K562 (cell line): ENCODE results near the gene GPAT3. TPM values are rescaled to one million over a fixed set of nuclear protein-coding genes. Genes with fewer than 3 reads are reported as not detected.
A peak's percentile ranks its signal among the peaks of the same experiment; 100 is the strongest.

Experiments
- ARID4B ChIP-seq: sonication (generic); formaldehyde crosslinking; IDR thresholded peaks from 2 replicates; pipeline ENCODE4 v1.8.0; 2022; ENCODE audit warnings: mild to moderate bottlenecking, missing genetic modification reagents
- BCLAF1 ChIP-seq, 2 experiments: fragments of 450-650 bp in 1 of 2; IDR thresholded peaks; 2 replicates each; pipeline ENCODE4 v1.6.1; 2011 to 2017; ENCODE audit warnings: low read depth in 2 of 2, antibody characterized with exemption in 1 of 2, borderline replicate concordance in 1 of 2, low read length in 1 of 2, mild to moderate bottlenecking in 1 of 2, mixed read lengths in 1 of 2; ENCODE audit not compliant: control insufficient read depth in 1 of 2
- BCOR ChIP-seq: fragments of 450-650 bp; IDR thresholded peaks from 2 replicates; pipeline ENCODE4 v1.6.1; 2016
- CC2D1A ChIP-seq: fragments of 450-650 bp; IDR thresholded peaks from 2 replicates; pipeline ENCODE4 v1.6.1; 2017; ENCODE audit warnings: mild to moderate bottlenecking
- CHCHD3 ChIP-seq: fragments of 250-450 bp; sonication (Bioruptor Pico); IDR thresholded peaks from 2 replicates; pipeline ENCODE4 v2.1.2; 2022; ENCODE audit warnings: mild to moderate bottlenecking
- FOXJ3 ChIP-seq: sonication (generic); formaldehyde crosslinking; IDR thresholded peaks from 2 replicates; pipeline ENCODE4 v1.4.0; 2020; ENCODE audit warnings: mild to moderate bottlenecking, missing genetic modification reagents
- HNRNPL ChIP-seq: fragments of 200-400 bp; formaldehyde crosslinking; IDR thresholded peaks from 2 replicates; pipeline ENCODE4 v1.6.1; 2017; ENCODE audit warnings: low read depth, mild to moderate bottlenecking, low read length
- HOXB6 ChIP-seq: fragments of 250-450 bp; sonication (Bioruptor Pico); IDR thresholded peaks from 2 replicates; pipeline ENCODE4 v1.5.1; 2022; ENCODE audit warnings: mild to moderate bottlenecking, borderline replicate concordance
- JUND ChIP-seq, 2 experiments: IDR thresholded peaks; 2 replicates in 1 of 2; 3 replicates in 1 of 2; pipeline ENCODE4 v1.6.1; 2011; ENCODE audit warnings: borderline replicate concordance in 2 of 2, low read depth in 2 of 2, low read length in 2 of 2, improper control_type of control experiment in 1 of 2, missing biosample characterization in 1 of 2, missing genetic modification characterization in 1 of 2, missing genetic modification reagents in 1 of 2
- MCM3 ChIP-seq: fragments of 450-650 bp; IDR thresholded peaks from 2 replicates; pipeline ENCODE4 v1.6.1; 2016
- MLLT1 ChIP-seq, 2 experiments: fragments of 450-650 bp; IDR thresholded peaks; 2 replicates each; pipeline ENCODE4 v1.6.1; 2016
- ZNF280B ChIP-seq: fragments of 250-450 bp; sonication (Bioruptor Pico); IDR thresholded peaks from 2 replicates; pipeline ENCODE4 v1.5.1; 2021; ENCODE audit warnings: mild to moderate bottlenecking
- ZNF512 ChIP-seq: IDR thresholded peaks from 2 replicates; pipeline ENCODE4 v1.6.1; 2016; ENCODE audit warnings: missing genetic modification characterization, missing compliant biosample characterization
- ZNF764 ChIP-seq: fragments of 250-450 bp; sonication (Bioruptor Pico); IDR thresholded peaks from 2 replicates; pipeline ENCODE4 v1.4.0; 2020; ENCODE audit warnings: low read depth, mild to moderate bottlenecking, moderate library complexity
- polyA plus RNA-seq, 8 experiments: library from polyadenylated mRNA; depleted of rRNA in 4 of 8; stranded (reverse) in 5 of 8; unstranded in 3 of 8; fragments of >200 nt; fragmentation: Nextera tagmentation in 2 of 8; fragmentation: Illumina TruSeq in 1 of 8; extraction: Ambion mirVana in 2 of 8; extraction: Trizol in 1 of 8; gene quantifications; 2 replicates each; pipeline versions ENCODE4 v1.2.1 to v1.2.3, GENCODE V29; 2011 to 2014; ENCODE audit warnings: inconsistent platforms in 1 of 8, missing spikeins in 1 of 8
- total RNA-seq, 7 experiments: library from RNA; depleted of rRNA in 6 of 7; stranded (reverse); fragments of >200 nt in 6 of 7; fragmentation: Illumina TruSeq in 2 of 7; extraction: Trizol in 2 of 7; gene quantifications; 2 replicates each; pipeline versions ENCODE4 v1.2.1 to v1.2.3, GENCODE V29; 2011 to 2021; ENCODE audit warnings: low replicate concordance in 1 of 7

The GPAT3 gene
- total and polyA plus RNA-seq, 9 of the 15 experiments (the other 6 are each of a cell fraction or from before 2014, with no cell fraction given) = 4.1 to 16.1 (median 13.1) TPM

- no peak for TF ChIP-seq ARID4B (CRISPR knock-in tag)
- no peak for TF ChIP-seq CHCHD3 (CRISPR knock-in tag)
- TF ChIP-seq MCM3 = no peak
- TF ChIP-seq FOXJ3 (CRISPR knock-in tag) = no peak
- TF ChIP-seq ZNF764 (CRISPR knock-in tag) = no peak
- no peak for TF ChIP-seq HOXB6 (CRISPR knock-in tag)
- TF ChIP-seq CC2D1A = 0 out of 2 replicates have a peak, but pooled peaks have one; percentile 38
- TF ChIP-seq JUND (IDR thresholded peaks at IDR 0.05; ENCODE audit: borderline replicate concordance, low read depth, low read length) = peak; percentile 50; the same call in 1 of the 2 replicates
- peak; percentile 46; the same call in 1 of the 3 replicates for TF ChIP-seq JUND (tag; IDR thresholded peaks at IDR 0.05; ENCODE audit: borderline replicate concordance, low read depth, low read length)
- no peak for TF ChIP-seq HNRNPL
- TF ChIP-seq BCOR = no peak
- no peak for TF ChIP-seq BCLAF1 (IDR thresholded peaks at IDR 0.05; ENCODE audit: borderline replicate concordance in 1 of 2, control insufficient read depth in 1 of 2, low read depth in 2 of 2, low read length in 1 of 2)
- TF ChIP-seq MLLT1 (IDR thresholded peaks at IDR 0.05) = 0 out of 4 replicates have a peak, but pooled peaks of 1 of the 2 experiments have one; percentile 37
- TF ChIP-seq ZNF280B = no peak
- TF ChIP-seq ZNF512 (tag) = no peak
These were observed 83.2 kb downstream of the GPAT3 start (continued) for GRCh38 chr4:83618991-83619645.
